AG09309 (cell line): Measurements from ENCODE around the gene PAXX.

Source experiments
- DNase-seq: peaks from one replicate; pipeline ENCODE4 v3.0.0-alpha.2; 2010; ENCODE audit warnings: low read depth
- H3K4me3 ChIP-seq: 2 replicates; pipeline ENCODE4 v1.5.1; 2011; ENCODE audit warnings: mild to moderate bottlenecking, low read depth, low read length, moderate library complexity; ENCODE audit not compliant: control insufficient read depth
- CTCF ChIP-seq: IDR thresholded peaks from 2 replicates; pipeline ENCODE4 v1.5.1; 2011; ENCODE audit warnings: mild to moderate bottlenecking, low read depth, low read length, inconsistent platforms; ENCODE audit not compliant: insufficient read depth, control insufficient read depth; ENCODE audit errors: missing control alignments

PAXX gene

GRCh38 chr9:137040568-137040967 lies 48.3 kb downstream of the PAXX start:
- DNase-seq, result no peak
- H3K4me3 ChIP-seq, result no peak overlapping the region
- no peak for TF ChIP-seq CTCF

- no peak for DNase-seq
- no peak for TF ChIP-seq CTCF
- H3K4me3 ChIP-seq, result no peak overlapping the region
Observed at GRCh38 chr9:137041124-137041523, 48.9 kb downstream of the PAXX start.

- no peak for TF ChIP-seq CTCF
- no peak overlapping the region for H3K4me3 ChIP-seq
- no peak for DNase-seq
Observed at GRCh38 chr9:137042751-137043727, 50.8 kb downstream of the PAXX start.
